Neural cell (in vitro differentiated cells): Measurements from ENCODE around the gene CDYL.

Experiments used
- EP300 ChIP-seq: fragments of 450-650 bp; conservative IDR thresholded peaks from 2 replicates; pipeline ENCODE4 v1.6.1; 2014; ENCODE audit warnings: antibody characterized with exemption, mild to moderate bottlenecking, moderate library complexity; ENCODE audit not compliant: poor library complexity, severe bottlenecking
- EZH2 ChIP-seq: fragments of 200-600, 300-800 bp; shearing (Covaris generic), sonication (generic); IDR thresholded peaks from 2 replicates; pipeline ENCODE4 v1.6.1; 2014; ENCODE audit warnings: antibody characterized with exemption, low read length, borderline replicate concordance, mild to moderate bottlenecking; ENCODE audit not compliant: insufficient read depth, poor library complexity, severe bottlenecking
- POLR2AphosphoS5 ChIP-seq: IDR thresholded peaks from 2 replicates; pipeline ENCODE4 v1.6.1; 2012
- TAF1 ChIP-seq: IDR thresholded peaks from 2 replicates; pipeline ENCODE4 v1.6.1; 2012; ENCODE audit warnings: low read depth
- TF ChIP-seq, protein P1 (sequence below): fragments of 450-650 bp; IDR thresholded peaks from 2 replicates; pipeline ENCODE4 v1.5.1; 2014; ENCODE audit warnings: antibody characterized with exemption, mild to moderate bottlenecking, moderate library complexity; ENCODE audit not compliant: poor library complexity, severe bottlenecking

GRCh38 chr6:4904461-4905025, 128.3 kb downstream of the CDYL start:
- TF ChIP-seq POLR2AphosphoS5 (no peak), EP300 (no peak), EZH2 (no peak), TAF1 (no peak)
- TF ChIP-seq, protein P1, sequence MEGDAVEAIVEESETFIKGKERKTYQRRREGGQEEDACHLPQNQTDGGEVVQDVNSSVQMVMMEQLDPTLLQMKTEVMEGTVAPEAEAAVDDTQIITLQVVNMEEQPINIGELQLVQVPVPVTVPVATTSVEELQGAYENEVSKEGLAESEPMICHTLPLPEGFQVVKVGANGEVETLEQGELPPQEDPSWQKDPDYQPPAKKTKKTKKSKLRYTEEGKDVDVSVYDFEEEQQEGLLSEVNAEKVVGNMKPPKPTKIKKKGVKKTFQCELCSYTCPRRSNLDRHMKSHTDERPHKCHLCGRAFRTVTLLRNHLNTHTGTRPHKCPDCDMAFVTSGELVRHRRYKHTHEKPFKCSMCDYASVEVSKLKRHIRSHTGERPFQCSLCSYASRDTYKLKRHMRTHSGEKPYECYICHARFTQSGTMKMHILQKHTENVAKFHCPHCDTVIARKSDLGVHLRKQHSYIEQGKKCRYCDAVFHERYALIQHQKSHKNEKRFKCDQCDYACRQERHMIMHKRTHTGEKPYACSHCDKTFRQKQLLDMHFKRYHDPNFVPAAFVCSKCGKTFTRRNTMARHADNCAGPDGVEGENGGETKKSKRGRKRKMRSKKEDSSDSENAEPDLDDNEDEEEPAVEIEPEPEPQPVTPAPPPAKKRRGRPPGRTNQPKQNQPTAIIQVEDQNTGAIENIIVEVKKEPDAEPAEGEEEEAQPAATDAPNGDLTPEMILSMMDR = no peak
